ENCODE results near the gene MEF2A. TPM values are rescaled to one million over a fixed set of nuclear protein-coding genes. Genes with fewer than 3 reads are reported as not detected.

Gene MEF2A
- total RNA-seq, 1 donor from 2014 or later: 184 TPM

GRCh38 chr15:99677540-99678134, 111.9 kb downstream of the MEF2A start:
- DNase-seq (ENCODE audit: low spot score): no peak
- H3K36me3 Mint-ChIP-seq (ENCODE audit: low read depth): peaks cover 48% of the 10 kb centered on the region
- H3K27ac Mint-ChIP-seq (ENCODE audit: unreplicated experiment): peak overlapping the region; percentile 43
- no peak overlapping the region for H3K4me3 Mint-ChIP-seq (ENCODE audit: unreplicated experiment)
- H3K9me3 Mint-ChIP-seq (ENCODE audit: low read depth): no peaks in the 10 kb centered on the region
- H3K27me3 Mint-ChIP-seq (ENCODE audit: low read depth): no peaks in the 10 kb centered on the region
- TF ChIP-seq, protein P1, sequence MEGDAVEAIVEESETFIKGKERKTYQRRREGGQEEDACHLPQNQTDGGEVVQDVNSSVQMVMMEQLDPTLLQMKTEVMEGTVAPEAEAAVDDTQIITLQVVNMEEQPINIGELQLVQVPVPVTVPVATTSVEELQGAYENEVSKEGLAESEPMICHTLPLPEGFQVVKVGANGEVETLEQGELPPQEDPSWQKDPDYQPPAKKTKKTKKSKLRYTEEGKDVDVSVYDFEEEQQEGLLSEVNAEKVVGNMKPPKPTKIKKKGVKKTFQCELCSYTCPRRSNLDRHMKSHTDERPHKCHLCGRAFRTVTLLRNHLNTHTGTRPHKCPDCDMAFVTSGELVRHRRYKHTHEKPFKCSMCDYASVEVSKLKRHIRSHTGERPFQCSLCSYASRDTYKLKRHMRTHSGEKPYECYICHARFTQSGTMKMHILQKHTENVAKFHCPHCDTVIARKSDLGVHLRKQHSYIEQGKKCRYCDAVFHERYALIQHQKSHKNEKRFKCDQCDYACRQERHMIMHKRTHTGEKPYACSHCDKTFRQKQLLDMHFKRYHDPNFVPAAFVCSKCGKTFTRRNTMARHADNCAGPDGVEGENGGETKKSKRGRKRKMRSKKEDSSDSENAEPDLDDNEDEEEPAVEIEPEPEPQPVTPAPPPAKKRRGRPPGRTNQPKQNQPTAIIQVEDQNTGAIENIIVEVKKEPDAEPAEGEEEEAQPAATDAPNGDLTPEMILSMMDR (IDR thresholded peaks at IDR 0.05): no peak
- H3K4me1 Mint-ChIP-seq (ENCODE audit: low read depth): peaks cover 30% of the 10 kb centered on the region

DNA sequence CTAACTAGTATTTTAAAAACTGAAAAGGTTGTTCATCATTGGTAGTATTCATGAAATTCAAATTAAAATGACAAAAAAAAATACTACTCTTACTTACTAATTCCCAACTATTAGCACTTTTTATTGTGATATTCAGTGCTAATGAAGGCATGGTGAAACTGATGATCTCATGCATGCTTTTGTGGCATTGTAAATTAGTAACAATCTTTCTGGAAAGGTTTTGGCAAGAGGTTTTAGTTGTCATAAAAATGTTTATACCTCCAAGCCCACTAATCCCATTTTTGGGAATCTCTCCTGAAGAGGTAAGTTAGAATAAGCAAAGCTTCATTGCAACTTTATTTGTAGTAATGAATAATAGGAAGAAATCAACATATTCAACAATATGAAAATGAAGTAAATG, 114.5 kb downstream of the MEF2A start:
- no peak overlapping the region for H3K4me3 Mint-ChIP-seq (ENCODE audit: unreplicated experiment)
- no peak for DNase-seq (ENCODE audit: low spot score)
- peaks cover 58% of the 10 kb centered on the region for H3K36me3 Mint-ChIP-seq (ENCODE audit: low read depth)
- H3K4me1 Mint-ChIP-seq (ENCODE audit: low read depth): peaks cover 51% of the 10 kb centered on the region
- peak overlapping the region; percentile 32 for H3K27ac Mint-ChIP-seq (ENCODE audit: unreplicated experiment)
- H3K9me3 Mint-ChIP-seq (ENCODE audit: low read depth): peaks cover 13% of the 10 kb centered on the region
- TF ChIP-seq, protein P1 (IDR thresholded peaks at IDR 0.05): no peak
- H3K27me3 Mint-ChIP-seq (ENCODE audit: low read depth): no peaks in the 10 kb centered on the region

DNA sequence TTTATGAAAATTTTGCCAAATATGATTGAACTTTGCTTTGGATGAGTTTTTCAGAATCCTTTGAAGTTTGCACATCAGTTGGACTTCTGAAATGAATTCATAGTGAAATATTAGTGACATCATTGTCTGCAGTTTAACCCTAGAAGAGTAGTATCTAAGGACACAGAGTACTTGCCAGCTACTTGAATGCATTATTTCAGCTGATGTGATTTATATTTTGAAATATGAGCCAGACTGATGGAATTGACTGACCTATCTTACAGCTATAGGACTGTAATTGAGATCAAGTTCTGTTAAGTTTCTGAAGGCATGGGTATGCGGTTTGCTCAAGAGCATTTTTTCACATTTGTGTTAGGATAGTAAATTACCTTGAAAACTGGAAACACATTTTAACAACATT, 116.2 kb downstream of the MEF2A start:
- no peak for DNase-seq (ENCODE audit: low spot score)
- TF ChIP-seq, protein P1 (IDR thresholded peaks at IDR 0.05): no peak
- Mint-ChIP-seq H3K4me1 (ENCODE audit: low read depth) (peaks cover 54% of the 10 kb centered on the region), H3K27me3 (ENCODE audit: low read depth) (no peaks in the 10 kb centered on the region), H3K9me3 (ENCODE audit: low read depth) (peaks cover 26% of the 10 kb centered on the region), H3K36me3 (ENCODE audit: low read depth) (peaks cover 62% of the 10 kb centered on the region), H3K27ac (ENCODE audit: unreplicated experiment) (peak overlapping the region; percentile 77), H3K4me3 (ENCODE audit: unreplicated experiment) (no peak overlapping the region)

DNA sequence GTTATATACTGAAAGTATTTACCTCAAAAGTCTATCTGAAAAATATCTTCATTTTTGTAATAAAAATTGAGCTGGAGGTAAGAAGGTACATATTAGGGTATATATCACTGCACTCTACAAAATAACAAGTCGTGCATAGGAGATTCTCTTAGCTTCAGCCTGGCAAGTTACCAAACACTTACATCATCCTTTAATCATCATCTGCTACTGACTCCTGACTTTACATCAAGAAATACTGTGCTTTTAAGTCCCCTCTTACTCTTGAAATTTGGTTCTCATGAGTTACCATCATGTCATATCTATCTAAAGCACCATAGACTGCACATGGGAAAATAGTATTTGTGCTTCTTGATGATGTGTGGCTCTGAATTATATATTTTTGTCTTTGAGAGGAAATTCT, 116.7 kb downstream of the MEF2A start:
- Mint-ChIP-seq H3K27ac (ENCODE audit: unreplicated experiment) (peak overlapping the region; percentile 77), H3K27me3 (ENCODE audit: low read depth) (no peaks in the 10 kb centered on the region), H3K4me1 (ENCODE audit: low read depth) (peaks cover 50% of the 10 kb centered on the region), H3K9me3 (ENCODE audit: low read depth) (peaks cover 26% of the 10 kb centered on the region), H3K36me3 (ENCODE audit: low read depth) (peaks cover 62% of the 10 kb centered on the region), H3K4me3 (ENCODE audit: unreplicated experiment) (no peak overlapping the region)
- DNase-seq (ENCODE audit: low spot score): no peak
- TF ChIP-seq, protein P1 (IDR thresholded peaks at IDR 0.05): no peak

- H3K4me3 Mint-ChIP-seq (ENCODE audit: unreplicated experiment): no peak overlapping the region
- H3K27me3 Mint-ChIP-seq (ENCODE audit: low read depth): no peaks in the 10 kb centered on the region
- H3K4me1 Mint-ChIP-seq (ENCODE audit: low read depth): peaks cover 45% of the 10 kb centered on the region
- TF ChIP-seq, protein P1 (IDR thresholded peaks at IDR 0.05): no peak
- peak overlapping the region; percentile 83 for H3K27ac Mint-ChIP-seq (ENCODE audit: unreplicated experiment)
- H3K36me3 Mint-ChIP-seq (ENCODE audit: low read depth): peaks cover 62% of the 10 kb centered on the region
- no peak for DNase-seq (ENCODE audit: low spot score)
- H3K9me3 Mint-ChIP-seq (ENCODE audit: low read depth): peaks cover 26% of the 10 kb centered on the region
Observed at GRCh38 chr15:99683000-99683670, 117.4 kb downstream of the MEF2A start.
